Loucy (cell line): ENCODE results near the gene PATL2.

Experiments used
- EZH2phosphoT487 ChIP-seq: fragments of 200-600 bp; IDR thresholded peaks from 2 replicates; pipeline ENCODE4 v1.6.1; 2018; ENCODE audit warnings: antibody characterized with exemption, mild to moderate bottlenecking, moderate library complexity, borderline replicate concordance
- TF ChIP-seq, protein P1 (sequence below): fragments of 200-600 bp; sonication (generic); conservative IDR thresholded peaks from 2 replicates; pipeline ENCODE4 v1.5.1; 2014; ENCODE audit warnings: mild to moderate bottlenecking, antibody characterized with exemption, low read length

DNA sequence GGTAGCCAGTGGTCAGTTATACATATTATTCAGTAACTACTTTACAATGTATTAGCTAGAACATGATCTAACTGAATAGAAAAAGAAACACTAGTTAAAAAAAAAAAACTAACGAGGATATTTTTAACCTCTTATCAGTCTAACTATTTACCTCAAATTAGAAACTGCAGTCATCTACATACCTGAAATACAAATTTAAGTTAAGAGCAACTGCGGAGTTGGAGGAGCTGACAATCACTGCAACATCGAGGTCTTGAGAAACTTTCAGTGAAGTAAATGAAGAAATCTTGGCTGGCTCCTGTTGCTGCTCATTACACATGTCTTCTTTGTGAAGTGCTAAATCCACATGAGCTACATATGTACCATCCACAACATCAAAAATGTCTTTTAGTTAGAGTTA, 54.2 kb downstream of the PATL2 start:
- TF ChIP-seq, protein P1, sequence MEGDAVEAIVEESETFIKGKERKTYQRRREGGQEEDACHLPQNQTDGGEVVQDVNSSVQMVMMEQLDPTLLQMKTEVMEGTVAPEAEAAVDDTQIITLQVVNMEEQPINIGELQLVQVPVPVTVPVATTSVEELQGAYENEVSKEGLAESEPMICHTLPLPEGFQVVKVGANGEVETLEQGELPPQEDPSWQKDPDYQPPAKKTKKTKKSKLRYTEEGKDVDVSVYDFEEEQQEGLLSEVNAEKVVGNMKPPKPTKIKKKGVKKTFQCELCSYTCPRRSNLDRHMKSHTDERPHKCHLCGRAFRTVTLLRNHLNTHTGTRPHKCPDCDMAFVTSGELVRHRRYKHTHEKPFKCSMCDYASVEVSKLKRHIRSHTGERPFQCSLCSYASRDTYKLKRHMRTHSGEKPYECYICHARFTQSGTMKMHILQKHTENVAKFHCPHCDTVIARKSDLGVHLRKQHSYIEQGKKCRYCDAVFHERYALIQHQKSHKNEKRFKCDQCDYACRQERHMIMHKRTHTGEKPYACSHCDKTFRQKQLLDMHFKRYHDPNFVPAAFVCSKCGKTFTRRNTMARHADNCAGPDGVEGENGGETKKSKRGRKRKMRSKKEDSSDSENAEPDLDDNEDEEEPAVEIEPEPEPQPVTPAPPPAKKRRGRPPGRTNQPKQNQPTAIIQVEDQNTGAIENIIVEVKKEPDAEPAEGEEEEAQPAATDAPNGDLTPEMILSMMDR: no peak
- TF ChIP-seq EZH2phosphoT487: no peak
